NCI-H2081 treated with DMSO at 0.1 percent for 48 hours (cell line): ENCODE measurements around the gene EEF1AKMT3.
"Not testable (repeated sequence)": the region's sequence is repeated elsewhere in the genome, so short reads cannot be mapped to it uniquely, and the experiment has no call there.

Source experiments
- DNase-seq: peaks from one replicate; lab custom pipeline; 2025; lab: John Stamatoyannopoulos, UW

The EEF1AKMT3 gene

GRCh38 chr12:57765698-57766463 is 6.5 kb upstream of the EEF1AKMT3 start:
- no peak for DNase-seq

DNA sequence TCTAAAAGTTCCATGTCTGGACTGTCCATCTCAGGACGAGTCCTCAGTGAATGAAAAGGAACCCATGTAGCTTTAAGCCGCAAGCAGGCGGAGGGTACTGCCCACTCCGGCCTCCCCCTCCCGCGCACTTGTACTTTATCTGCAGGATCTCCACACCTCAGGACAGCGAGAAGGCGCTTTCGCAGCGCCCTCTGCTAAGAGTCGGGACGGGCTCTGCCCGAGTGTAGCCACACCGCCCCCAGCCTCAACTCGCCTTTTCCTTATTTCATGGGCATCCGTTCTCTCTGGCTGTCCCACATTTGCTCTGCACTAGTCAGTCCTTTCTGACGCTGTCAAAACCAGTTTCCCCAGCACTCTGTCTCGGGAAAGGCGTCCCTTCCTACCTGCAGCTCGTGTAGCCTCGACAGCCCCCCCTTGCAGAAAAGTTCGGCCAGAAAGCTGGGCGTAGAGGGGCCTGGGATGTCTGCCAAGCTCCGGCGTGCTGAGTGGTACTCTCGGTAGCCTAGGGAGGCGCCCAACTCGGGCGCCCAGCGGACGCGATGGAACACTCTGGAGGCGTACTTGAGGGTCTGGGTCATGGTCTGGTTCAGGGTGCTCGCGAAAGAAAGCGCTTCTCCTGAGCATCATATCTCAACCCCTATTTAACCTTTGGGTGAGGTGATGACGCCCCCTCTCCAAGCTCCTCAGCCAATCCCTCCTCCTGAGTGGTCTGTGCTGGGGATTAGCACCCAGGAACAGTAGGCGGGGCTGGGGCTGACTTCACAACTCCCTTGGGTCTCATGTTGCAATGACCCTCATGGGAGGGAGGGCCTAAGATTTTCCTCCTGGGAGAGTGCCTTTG is 5.7 kb upstream of the EEF1AKMT3 start, which contains the start of gene CYP27B1:
TSS of gene CYP27B1 (minus strand) at position 615 of the 841 bp plus-strand sequence. CDS start at position 578, 37 bp downstream.
- no peak for DNase-seq

DNA sequence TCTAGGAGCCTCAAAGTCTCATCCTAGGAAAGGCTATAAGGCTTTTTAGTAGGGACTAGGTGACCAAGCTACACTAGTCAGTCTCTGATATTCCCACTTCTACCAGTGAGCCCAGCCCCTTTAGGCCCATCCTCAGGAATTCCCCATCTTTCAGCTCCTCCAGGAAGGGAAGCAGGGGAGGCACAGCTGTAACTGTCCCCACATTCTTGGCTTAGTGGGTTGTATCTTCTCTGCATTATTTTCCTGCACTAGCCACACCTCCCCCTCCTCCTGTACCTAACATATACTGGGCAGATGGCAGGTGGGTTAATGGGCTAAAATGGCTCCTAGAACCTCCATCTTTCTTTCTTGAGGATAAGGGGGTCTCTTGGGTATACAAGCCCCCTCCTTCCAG is 5.1 kb upstream of the EEF1AKMT3 start:
- no peak for DNase-seq

DNA sequence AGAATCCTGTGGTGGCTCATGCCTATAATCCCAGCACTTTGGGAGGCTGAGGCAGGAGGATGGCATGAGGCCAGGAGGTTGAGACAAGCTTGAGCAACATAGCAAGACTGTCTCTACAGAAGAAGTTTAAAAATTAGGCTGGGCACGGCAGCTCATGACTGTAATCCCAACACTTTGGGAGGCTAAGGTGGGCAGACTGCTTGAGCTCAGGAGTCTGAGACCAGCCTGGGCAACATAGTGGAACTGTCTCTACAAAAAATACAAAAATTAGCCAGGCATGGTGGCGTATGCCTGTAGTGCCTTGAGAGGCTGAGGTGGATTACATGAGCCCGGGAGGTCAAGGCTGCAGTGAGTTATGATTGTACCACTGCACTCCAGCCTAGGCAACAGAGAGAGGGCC is 4.5 kb upstream of the EEF1AKMT3 start:
- no peak for DNase-seq

- no peak for DNase-seq
Measured at GRCh38 chr12:57769594-57769993, 2.8 kb upstream of the EEF1AKMT3 start.

- no peak for DNase-seq
Measured at GRCh38 chr12:57770734-57771133, 1.7 kb upstream of the EEF1AKMT3 start.

GRCh38 chr12:57771236-57771872 is 1.1 kb upstream of the EEF1AKMT3 start:
- peak; percentile 51 for DNase-seq

DNA sequence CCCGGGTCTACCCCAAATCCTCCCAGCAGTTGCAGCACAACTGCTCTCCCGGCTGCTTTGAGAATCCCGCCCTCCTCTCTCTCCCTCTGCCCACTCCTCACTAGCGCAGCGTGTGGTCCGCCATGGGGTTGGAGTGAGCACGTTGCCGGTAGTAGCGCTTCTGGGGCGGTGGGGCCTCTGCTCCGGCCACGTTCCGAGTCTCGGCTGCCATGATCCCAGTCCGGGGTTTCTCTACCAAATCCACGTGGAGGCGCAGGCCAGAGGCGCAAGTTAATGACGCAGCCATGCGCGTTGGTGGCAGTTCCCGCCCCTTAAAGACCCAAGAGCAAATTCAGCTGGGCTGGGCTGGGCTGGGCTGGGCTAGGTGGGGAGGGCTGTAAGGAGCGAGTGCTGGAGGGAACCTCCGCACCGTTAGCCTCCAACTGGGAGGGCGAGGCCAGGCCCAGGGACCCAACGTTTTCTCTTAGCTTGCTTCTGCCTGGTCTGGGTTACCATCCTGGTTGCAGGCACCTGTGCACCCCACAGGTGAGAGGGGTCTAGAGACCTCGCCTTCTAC is 463 bp upstream of the EEF1AKMT3 start, which contains the start of gene METTL1:
TSS of gene METTL1 (minus strand) at position 233 of the 556 bp plus-strand sequence. CDS start at position 211, 22 bp downstream.
- peak; percentile 72 for DNase-seq

- DNase-seq, result not testable (repeated sequence)
Measured at GRCh38 chr12:57774634-57775033, 2.2 kb downstream of the EEF1AKMT3 start.

DNA sequence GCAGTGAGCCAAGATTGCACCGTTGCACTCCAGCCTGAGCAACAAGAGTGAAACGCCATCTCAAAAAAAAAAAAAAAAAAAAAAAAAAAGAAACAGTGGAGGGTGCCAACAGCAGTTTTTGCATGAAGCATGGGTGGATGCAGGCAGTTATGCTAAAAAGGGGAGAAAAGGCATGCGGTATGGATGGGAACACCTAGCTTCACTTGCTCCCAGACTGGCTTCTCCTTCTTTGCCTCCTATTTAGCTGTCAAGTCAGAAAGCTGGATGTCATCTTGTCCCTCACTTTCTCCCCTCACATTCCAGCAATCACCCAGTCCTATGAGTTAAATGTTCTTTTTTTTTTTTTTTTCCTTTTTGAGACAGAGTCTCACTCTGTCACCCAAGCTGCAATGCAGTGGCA is 2.6 kb downstream of the EEF1AKMT3 start:
- DNase-seq, result no peak

DNA sequence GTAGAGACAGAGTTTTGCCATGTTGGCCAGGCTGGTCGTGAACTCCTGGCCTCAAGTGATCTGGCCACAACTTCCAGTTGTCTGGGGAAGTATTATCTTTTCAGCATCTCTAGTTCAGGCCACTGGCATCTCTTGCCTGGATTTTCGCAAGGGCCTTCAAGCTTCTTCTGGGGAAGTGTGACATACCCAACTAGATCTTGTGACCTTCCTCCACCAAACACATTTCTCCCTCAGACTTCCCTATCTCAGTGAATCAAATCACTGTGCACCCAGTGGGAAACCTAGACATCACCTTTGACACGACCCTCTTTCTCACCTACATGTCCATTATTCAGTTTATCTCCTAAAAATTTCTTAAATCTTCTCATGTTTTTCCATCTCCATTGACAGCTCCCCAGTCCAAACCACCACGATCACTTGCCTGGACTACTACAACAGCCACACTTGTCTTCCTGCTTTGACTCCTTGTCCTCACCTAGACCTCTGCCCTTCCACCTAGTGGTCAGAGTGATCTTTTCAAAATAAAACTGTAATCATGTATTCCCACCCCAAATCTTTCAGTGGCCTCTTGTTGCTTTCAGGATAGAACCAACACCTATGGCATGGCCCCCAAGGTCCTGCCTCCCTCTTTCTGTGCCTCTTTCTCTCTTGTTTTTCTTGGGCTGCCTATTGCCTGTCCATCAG is 3.3 kb downstream of the EEF1AKMT3 start:
- DNase-seq, result no peak

GRCh38 chr12:57776247-57776587 is 3.8 kb downstream of the EEF1AKMT3 start:
- DNase-seq, result no peak

DNA sequence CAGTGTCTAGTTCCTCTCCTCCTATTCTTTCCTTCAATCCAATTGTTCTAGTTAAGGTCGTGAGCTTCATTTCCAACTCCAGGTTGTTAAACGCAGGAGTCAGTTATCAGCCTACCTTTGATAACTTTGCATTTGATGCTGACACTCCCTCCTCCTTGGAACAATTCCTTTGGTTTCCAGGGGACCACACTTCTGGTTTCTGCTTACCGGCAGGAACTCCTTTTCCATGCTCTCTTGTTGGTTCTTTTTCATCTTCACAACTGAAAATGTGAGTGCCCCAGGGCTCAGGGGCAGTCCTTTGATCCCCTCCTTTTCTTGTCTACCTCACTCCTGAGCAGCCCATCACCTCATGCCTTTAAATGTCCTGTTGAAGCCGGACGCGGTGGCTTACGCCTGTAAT is 5.0 kb downstream of the EEF1AKMT3 start:
- DNase-seq, result no peak

DNA sequence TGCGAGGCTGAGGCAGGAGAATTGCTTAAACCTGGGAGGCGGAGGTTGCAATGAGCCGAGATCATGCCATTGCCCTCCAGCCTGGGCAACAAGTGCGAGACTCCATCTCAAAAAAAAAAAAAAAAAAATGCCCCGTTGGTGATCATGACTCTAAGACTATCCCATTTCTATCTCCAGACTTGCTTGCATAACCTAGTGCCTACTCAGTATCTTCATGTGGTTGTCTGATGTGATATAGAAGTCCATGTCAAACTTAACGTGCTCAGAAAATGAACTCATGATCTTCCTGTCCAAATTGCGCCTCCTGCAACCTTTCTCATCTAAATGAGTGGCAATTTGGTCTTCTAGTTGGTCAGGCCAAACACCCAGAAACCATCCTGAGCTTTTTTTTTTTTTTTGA is 5.5 kb downstream of the EEF1AKMT3 start:
- no peak for DNase-seq

- no peak for DNase-seq
Measured at GRCh38 chr12:57779736-57780135, 7.3 kb downstream of the EEF1AKMT3 start.

DNA sequence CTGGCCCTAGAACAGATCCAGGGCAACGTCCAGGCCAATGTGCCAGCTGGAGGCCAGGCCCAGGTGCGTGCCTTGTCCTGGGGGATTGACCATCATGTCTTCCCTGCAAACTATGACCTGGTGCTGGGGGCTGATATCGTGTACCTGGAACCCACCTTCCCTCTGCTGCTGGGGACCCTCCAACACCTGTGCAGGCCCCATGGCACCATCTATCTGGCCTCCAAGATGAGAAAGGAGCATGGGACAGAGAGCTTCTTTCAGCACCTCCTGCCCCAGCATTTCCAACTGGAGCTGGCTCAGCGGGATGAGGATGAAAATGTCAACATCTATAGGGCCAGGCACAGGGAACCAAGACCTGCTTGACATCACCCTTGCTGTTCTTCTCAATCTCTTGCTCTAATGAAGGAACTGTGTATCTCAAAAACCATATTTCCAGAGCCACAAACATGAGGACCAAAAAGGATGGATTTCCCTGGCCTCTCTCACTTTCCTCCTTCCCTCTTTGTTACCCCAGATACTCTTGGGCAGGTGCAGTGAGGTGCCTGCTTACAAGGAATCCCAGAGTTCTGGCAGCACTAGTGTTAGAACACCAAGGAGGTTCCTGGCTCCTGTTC is 8.0 kb downstream of the EEF1AKMT3 start:
- DNase-seq, result no peak

- no peak for DNase-seq
Measured at GRCh38 chr12:57781244-57781643, 8.8 kb downstream of the EEF1AKMT3 start.

DNA sequence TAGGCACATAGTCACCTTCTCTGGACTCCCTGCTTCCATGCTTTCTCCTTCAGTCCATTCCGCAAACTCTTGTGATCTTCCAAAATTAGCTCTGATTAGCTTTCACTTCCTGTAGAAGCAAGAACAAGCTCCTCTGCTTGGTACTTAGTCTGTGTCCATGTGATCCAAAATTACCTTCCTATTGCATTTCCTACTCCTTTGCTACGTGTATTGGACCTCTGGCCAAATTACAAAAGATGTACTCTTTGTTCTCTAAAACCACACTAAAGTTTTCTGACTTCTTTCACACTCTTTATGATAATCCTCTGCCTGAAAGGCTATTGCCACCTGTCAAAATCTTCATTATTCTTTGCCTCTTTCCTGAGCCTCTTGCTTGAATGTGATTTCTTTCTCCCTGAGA is 9.4 kb downstream of the EEF1AKMT3 start:
- no peak for DNase-seq

DNA sequence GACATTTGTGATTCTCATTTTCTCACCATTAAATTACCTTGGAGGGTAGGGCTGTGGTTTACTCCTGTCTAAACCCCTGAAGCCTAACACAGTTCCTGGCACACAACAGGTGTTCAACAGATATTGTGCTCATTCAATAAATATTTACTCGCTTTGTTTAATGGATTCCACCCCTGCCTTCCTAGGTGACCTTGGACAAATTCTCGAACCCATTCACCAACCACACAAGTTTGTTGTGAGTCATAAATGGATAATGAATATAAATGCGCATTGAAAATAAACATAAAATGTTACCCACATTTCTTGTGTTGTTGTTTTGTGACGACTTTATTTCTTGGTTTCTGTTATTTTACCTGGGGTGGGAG is 9.8 kb downstream of the EEF1AKMT3 start:
- DNase-seq, result no peak

- DNase-seq, result peak; percentile 68
Measured at GRCh38 chr12:57782608-57783465, 10.4 kb downstream of the EEF1AKMT3 start, which contains the start of gene TSFM. TSFM (plus strand) TSS chr12:57782787; CDS start chr12:57782802, 15 bp downstream.
